ENCODE measurements around the gene WT1.

- TF ChIP-seq CTCF (IDR thresholded peaks at IDR 0.05): no peak
- no peak for TF ChIP-seq POLR2A (IDR thresholded peaks at IDR 0.05)
Measured at GRCh38 chr11:32426819-32427615, 8.3 kb downstream of the WT1 start.
